HL-60 (cell line): Measurements from ENCODE around the gene DPH5.

Experiments
- CTCF ChIP-seq: IDR thresholded peaks from one replicate; pipeline ENCODE4 v1.5.1; 2011; ENCODE audit warnings: low read length, control low read depth, inconsistent platforms; ENCODE audit not compliant: insufficient read depth
- GABPA ChIP-seq: IDR thresholded peaks from 2 replicates; pipeline ENCODE4 v1.6.1; 2012; ENCODE audit warnings: low read depth
- POLR2AphosphoS5 ChIP-seq: IDR thresholded peaks from 2 replicates; pipeline ENCODE4 v1.6.1; 2012; ENCODE audit warnings: low read depth
- REST ChIP-seq: IDR thresholded peaks from 2 replicates; pipeline ENCODE4 v1.6.1; 2012; ENCODE audit warnings: low read depth; ENCODE audit not compliant: insufficient replicate concordance
- SPI1 ChIP-seq: IDR thresholded peaks from 2 replicates; pipeline ENCODE4 v1.6.1; 2012; ENCODE audit warnings: low read depth, mild to moderate bottlenecking, borderline replicate concordance

DNA sequence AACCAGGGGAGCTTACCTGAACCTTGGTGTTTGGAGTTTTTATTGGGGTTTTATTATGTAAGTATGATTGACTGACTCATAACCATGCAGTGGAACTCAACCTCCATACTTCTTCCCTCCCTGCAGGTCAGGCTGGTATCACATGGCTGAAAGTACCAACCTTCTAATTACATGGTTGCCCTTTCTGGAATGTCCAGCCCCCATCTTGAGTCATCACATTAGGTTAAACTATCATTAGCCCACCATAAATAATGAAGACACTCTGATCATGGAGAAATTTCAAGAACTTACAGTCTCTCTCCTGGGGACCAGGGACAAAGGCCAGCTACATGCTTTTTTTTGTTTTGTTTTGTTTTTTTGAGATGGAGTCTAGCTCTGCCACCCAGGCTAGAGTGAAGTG is 19.2 kb upstream of the DPH5 start:
- TF ChIP-seq CTCF (no peak), REST (no peak), SPI1 (no peak), GABPA (no peak), POLR2AphosphoS5 (no peak)
